Limb (tissue), 2 donors: ENCODE results near the gene WIPF1.

ENCODE experiments used
- DNase-seq, 2 donors: peaks; one replicate each; pipeline ENCODE4 v3.0.0-alpha.2; 2016; ENCODE audit errors: extremely low spot score in 2 of 2

Gene WIPF1

GRCh38 chr2:174544802-174545201, 52.8 kb downstream of the WIPF1 start:
- no peak for DNase-seq

DNA sequence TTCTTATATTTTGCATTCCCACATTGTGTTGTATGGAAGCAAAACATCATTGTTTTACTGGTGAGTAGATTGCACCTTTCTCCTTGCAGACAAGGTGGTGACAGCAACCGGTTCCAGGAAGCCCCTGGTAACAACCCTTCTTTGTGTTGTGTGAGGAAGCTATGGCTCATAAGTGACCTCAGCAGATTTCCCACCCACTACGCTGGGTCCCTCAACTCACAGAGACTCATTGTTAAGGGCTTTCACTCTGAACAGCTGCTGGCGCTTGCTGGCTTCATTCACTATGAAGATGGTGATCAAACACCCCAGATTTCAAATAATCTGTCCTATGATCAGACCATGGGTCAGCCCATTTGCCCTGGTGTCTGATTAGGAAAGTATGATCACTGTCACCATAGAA, 53.4 kb downstream of the WIPF1 start:
- DNase-seq, result no peak

DNA sequence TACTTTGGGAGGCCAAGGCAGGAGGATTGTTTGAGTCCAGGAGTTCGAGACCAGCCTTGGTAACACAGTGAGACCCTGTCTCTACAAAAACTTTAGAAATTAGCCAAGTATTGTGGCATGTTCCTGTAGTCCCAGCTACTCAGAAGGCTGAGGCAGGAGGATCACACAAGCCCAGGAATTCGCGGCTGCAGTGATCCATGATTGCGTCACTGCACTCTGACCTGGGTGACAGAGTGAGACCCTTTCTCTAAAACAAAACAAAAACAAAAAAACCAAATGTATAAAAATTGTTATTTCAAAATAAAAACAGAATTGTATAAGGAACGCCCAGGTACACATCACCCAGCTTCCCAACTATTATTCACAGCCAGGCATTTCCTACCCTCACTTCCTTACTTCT, 56.7 kb downstream of the WIPF1 start:
- DNase-seq, result no peak

- DNase-seq, result no peak
Observed at GRCh38 chr2:174535757-174536703, 61.6 kb downstream of the WIPF1 start.

DNA sequence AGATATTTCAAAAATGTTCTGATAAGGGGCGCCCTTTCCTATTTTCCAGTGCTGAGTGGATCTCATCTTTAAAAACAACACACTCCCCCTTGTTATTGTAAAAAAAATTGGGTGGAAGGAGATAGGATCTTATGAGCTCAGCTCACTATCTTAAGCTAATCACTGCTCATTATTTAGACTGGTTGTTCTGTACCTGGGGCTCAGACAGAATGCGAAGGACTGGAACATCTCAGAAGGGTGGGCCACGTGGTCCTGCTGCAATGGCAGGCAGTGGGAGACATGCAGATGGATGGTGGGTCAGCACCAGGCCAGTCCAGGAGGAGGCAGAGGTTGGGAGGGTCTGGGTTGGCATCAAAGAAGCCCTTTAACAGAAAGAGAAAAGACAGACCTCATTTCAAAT, 62.5 kb downstream of the WIPF1 start:
- DNase-seq, result no peak

DNA sequence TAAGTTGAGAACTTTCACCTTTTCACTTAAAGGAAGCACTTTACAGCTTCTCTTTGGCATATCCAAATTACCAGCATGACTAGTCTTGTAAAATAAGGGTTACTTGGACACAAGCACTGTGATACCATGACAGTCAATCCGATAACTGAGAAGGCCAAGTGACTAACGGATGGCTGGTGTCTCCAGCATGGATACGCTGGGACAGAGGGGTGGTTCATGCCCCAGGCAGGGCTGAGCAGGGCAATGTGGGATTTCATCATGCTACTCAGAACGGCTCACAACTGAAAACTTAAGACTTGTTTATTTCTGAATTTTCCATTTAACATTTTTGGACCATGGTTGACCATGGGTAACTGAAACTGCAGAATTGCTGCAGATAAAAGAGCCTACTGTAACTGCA, 67.7 kb downstream of the WIPF1 start:
- no peak for DNase-seq

DNA sequence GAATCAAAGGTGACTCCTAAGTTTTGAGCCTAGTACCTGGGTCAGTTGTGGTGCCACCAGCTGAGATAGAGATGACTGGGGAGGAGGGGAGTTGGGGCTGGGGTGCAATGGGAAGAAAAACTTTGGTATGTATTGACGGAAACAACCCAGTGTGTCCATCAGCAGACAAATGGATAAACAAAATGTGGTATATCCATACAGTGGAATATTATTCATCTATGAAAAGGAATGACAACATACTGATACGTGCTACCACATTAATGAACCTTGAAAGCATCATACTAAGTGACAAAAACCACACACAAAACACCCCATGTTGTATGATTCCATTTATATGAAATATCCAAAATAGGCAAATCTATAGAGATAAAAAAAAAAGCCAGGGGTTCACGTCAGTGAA, 69.6 kb downstream of the WIPF1 start:
- no peak for DNase-seq

DNA sequence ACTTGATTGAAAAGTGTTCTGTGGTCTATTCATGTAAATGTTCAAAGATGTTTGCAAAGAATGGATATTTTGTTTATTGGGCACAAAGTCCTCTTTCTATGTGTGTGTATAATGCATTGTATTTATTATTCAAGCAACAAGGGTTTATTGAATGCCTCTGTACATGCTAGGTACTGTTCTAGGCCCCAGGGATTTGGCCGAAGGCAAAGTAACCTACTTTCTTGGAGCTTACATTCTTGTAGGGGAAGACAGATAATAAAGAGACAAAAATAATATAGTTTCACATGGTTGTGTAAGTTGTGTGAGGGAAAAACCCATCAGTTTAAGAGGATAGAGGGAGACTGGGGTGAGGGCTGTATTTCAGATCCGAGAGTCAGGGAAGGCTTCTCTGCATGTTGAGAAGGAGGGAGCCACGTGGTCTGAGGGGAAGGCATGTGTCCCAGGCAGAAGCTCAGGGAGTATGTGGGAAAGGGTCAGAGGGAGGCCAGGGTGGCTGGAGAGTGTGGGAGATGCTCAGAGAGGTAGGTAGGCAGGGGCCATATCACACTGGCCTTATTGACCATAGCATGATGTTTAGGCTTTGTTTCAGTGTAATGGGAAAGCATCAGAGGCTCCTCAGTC, 70.4 kb downstream of the WIPF1 start:
- DNase-seq, result no peak

GRCh38 chr2:174524527-174524926, 73.1 kb downstream of the WIPF1 start:
- DNase-seq, result no peak

DNA sequence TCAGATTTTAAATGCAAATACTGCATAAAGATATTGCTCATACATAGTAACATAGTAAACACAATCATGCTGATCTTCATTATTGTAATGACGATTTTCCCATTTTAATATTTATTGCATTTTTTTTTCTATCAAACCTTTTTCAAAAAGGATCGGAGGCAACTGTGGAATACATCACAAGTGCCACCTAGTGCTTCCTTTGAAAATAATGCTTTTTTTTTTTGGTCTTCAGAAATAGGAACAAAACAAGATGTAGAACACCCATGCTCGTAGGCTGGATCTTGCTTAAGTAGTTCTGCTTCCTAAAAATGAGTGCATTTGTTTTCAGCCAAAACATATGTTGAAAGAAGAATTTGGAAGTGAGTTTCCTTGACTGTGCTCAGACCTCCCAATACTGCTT, 75.1 kb downstream of the WIPF1 start:
- no peak for DNase-seq

GRCh38 chr2:174518395-174518794, 79.2 kb downstream of the WIPF1 start:
- no peak for DNase-seq

- DNase-seq, result no peak
Observed at GRCh38 chr2:174516501-174517378, 80.9 kb downstream of the WIPF1 start.

DNA sequence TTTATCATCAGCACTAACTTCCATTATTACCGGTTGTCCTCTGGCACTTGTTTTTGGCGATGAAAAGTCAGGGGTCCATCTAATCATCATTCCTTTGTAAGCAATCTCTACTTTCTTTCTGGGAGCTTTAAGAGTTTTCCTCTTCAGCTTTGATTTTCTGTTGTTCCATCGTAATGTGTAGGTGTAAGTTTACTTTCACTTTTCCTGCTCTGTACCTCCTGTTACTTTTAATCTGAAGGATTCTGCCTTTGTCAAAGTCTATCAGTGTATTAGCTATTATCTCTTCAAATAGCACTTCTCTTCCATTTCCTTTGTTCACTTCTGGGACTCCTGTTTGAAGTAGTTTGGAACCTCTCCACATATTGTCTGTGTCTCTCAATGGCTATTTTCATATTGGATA, 85.3 kb downstream of the WIPF1 start:
- no peak for DNase-seq

- DNase-seq, result no peak
Observed at GRCh38 chr2:174511580-174512260, 85.9 kb downstream of the WIPF1 start.

GRCh38 chr2:174510583-174511189, 86.9 kb downstream of the WIPF1 start:
- DNase-seq, result no peak
